ENCODE measurements around the gene PLXNA4.

PLXNA4 gene

DNA sequence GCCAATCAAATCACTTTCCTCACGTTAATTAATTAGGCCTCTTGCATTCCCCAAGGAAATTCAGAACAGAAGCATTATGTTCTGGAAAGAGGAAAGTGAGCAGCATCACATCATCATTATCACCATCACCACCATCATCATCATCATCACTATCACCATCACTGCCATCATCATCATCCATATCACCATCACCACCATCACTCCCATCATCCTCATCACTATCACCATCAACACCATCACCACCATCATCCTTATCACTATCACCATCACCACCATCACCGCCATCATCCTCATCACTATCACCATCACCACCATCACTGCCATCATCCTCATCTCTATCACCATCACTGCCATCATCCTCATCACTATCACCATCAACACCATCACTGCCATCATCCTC, 31.4 kb upstream of the PLXNA4 start:
- Histone ChIP-seq H3K4me2 (ENCODE audit: low read depth, low read length, poor library complexity, severe bottlenecking) (no peak overlapping the region), H3K4me3 (ENCODE audit: insufficient read depth, low read length, poor library complexity, severe bottlenecking) (no peak overlapping the region), H4K20me1 (ENCODE audit: low read depth, low read length) (no peaks in the 10 kb centered on the region), H3K9ac (ENCODE audit: low read length) (no peak overlapping the region), H3K27ac (ENCODE audit: low read depth, low read length) (no peak overlapping the region), H3F3A (ENCODE audit: insufficient read depth) (no peaks in the 10 kb centered on the region), H3K36me3 (ENCODE audit: low read length) (no peaks in the 10 kb centered on the region), H3K79me2 (ENCODE audit: insufficient read depth, low read length) (no peaks in the 10 kb centered on the region), H3K9me2 (replicated peaks; ENCODE audit: insufficient read depth, low read length) (no peaks in the 10 kb centered on the region), H3K27me3 (ENCODE audit: low read length) (no peaks in the 10 kb centered on the region), H2AFZ (ENCODE audit: low read depth, low read length, severe bottlenecking) (no peak overlapping the region), H3K9me3 (ENCODE audit: insufficient read depth, low read length) (no peaks in the 10 kb centered on the region)
- TF ChIP-seq, protein P1, sequence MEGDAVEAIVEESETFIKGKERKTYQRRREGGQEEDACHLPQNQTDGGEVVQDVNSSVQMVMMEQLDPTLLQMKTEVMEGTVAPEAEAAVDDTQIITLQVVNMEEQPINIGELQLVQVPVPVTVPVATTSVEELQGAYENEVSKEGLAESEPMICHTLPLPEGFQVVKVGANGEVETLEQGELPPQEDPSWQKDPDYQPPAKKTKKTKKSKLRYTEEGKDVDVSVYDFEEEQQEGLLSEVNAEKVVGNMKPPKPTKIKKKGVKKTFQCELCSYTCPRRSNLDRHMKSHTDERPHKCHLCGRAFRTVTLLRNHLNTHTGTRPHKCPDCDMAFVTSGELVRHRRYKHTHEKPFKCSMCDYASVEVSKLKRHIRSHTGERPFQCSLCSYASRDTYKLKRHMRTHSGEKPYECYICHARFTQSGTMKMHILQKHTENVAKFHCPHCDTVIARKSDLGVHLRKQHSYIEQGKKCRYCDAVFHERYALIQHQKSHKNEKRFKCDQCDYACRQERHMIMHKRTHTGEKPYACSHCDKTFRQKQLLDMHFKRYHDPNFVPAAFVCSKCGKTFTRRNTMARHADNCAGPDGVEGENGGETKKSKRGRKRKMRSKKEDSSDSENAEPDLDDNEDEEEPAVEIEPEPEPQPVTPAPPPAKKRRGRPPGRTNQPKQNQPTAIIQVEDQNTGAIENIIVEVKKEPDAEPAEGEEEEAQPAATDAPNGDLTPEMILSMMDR (IDR thresholded peaks at IDR 0.05; ENCODE audit: insufficient read depth, low read length, poor library complexity, severe bottlenecking): no peak
- TF ChIP-seq EZH2phosphoT487 (conservative IDR thresholded peaks at IDR 0.05; ENCODE audit: low read length): no peak

DNA sequence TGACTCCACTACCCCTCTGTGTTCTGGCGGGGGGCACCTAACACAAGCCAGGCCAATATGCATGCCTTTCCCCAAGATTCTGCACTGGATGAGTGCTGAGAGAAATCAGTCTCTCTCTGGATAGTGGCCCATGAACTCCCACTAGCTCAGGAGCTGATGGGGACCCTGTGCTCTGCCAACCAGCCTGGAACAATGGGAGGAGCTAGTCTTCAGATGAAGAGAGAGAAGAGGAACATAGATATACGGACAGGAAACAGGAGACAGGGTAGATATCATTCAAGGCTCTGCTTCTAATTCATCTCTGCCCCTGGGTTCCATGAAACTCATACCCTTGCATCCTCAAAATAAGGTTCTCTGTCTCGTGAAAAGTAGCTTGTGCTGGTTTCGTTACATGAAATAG, 27.9 kb upstream of the PLXNA4 start:
- Histone ChIP-seq H3K9ac (ENCODE audit: low read length) (no peak overlapping the region), H3F3A (ENCODE audit: insufficient read depth) (no peaks in the 10 kb centered on the region), H4K20me1 (ENCODE audit: low read depth, low read length) (no peaks in the 10 kb centered on the region), H3K36me3 (ENCODE audit: low read length) (no peaks in the 10 kb centered on the region), H3K27me3 (ENCODE audit: low read length) (no peaks in the 10 kb centered on the region), H3K9me3 (ENCODE audit: insufficient read depth, low read length) (no peaks in the 10 kb centered on the region), H3K9me2 (replicated peaks; ENCODE audit: insufficient read depth, low read length) (no peaks in the 10 kb centered on the region), H2AFZ (ENCODE audit: low read depth, low read length, severe bottlenecking) (no peak overlapping the region), H3K27ac (ENCODE audit: low read depth, low read length) (no peak overlapping the region), H3K4me3 (ENCODE audit: insufficient read depth, low read length, poor library complexity, severe bottlenecking) (no peak overlapping the region), H3K4me2 (ENCODE audit: low read depth, low read length, poor library complexity, severe bottlenecking) (no peak overlapping the region), H3K79me2 (ENCODE audit: insufficient read depth, low read length) (no peaks in the 10 kb centered on the region)
- no peak for TF ChIP-seq EZH2phosphoT487 (conservative IDR thresholded peaks at IDR 0.05; ENCODE audit: low read length)
- TF ChIP-seq, protein P1 (IDR thresholded peaks at IDR 0.05; ENCODE audit: insufficient read depth, low read length, poor library complexity, severe bottlenecking): no peak

DNA sequence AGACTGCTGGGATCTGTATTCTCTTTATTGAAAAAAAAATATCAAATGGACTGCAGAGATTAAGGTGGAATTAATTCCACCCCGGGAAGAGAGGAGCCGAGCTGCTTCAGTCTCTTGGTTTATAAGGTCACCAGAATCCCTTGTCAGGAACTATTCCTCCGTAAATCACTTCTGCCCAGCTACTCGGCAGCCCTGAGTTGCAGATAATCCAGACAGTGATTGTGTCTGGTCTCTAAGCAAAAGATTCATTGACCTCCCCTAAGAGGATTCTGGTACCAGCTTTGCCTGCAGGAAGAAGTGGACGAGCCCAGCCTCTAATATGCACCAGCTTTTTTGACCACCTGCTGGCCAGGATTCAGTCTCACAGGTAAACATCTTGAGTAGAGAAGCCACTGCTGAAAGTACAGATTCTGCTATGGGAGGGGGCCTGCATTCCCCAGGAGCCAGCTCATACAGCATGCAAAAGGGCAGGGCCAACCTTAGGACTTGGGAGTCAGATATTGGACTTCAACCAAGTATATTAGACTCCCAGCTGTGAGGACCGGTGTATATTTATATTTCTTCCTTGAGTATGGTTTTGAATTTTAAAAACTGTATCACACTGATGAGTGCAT, 27.1 kb upstream of the PLXNA4 start:
- no peak for TF ChIP-seq EZH2phosphoT487 (conservative IDR thresholded peaks at IDR 0.05; ENCODE audit: low read length)
- TF ChIP-seq, protein P1 (IDR thresholded peaks at IDR 0.05; ENCODE audit: insufficient read depth, low read length, poor library complexity, severe bottlenecking): no peak
- Histone ChIP-seq H3K9me2 (replicated peaks; ENCODE audit: insufficient read depth, low read length) (no peaks in the 10 kb centered on the region), H3K4me2 (ENCODE audit: low read depth, low read length, poor library complexity, severe bottlenecking) (no peak overlapping the region), H3K27ac (ENCODE audit: low read depth, low read length) (no peak overlapping the region), H3K4me3 (ENCODE audit: insufficient read depth, low read length, poor library complexity, severe bottlenecking) (no peak overlapping the region), H3K9me3 (ENCODE audit: insufficient read depth, low read length) (no peaks in the 10 kb centered on the region), H3K36me3 (ENCODE audit: low read length) (no peaks in the 10 kb centered on the region), H3K79me2 (ENCODE audit: insufficient read depth, low read length) (no peaks in the 10 kb centered on the region), H3F3A (ENCODE audit: insufficient read depth) (no peaks in the 10 kb centered on the region), H2AFZ (ENCODE audit: low read depth, low read length, severe bottlenecking) (no peak overlapping the region), H3K9ac (ENCODE audit: low read length) (no peak overlapping the region), H4K20me1 (ENCODE audit: low read depth, low read length) (no peaks in the 10 kb centered on the region), H3K27me3 (ENCODE audit: low read length) (no peaks in the 10 kb centered on the region)
